HFFc6 (cell line): ENCODE measurements around the gene SLIT2. TPM values are rescaled to one million over a fixed set of nuclear protein-coding genes. Genes with fewer than 3 reads are reported as not detected.

ENCODE experiments used
- DNase-seq: peaks from one replicate; pipeline ENCODE4 v3.0.0-alpha.2; 2018
- H3K27ac Mint-ChIP-seq: 2 replicates; pipeline ENCODE4 v1.8.0; 2020; ENCODE audit warnings: mild to moderate bottlenecking, mixed read lengths
- H3K27me3 Mint-ChIP-seq: 2 replicates; pipeline ENCODE4 v1.8.0; 2021; ENCODE audit warnings: mild to moderate bottlenecking, moderate library complexity, mixed read lengths; ENCODE audit not compliant: insufficient read depth
- H3K36me3 Mint-ChIP-seq: 2 replicates; pipeline ENCODE4 v1.8.0; 2021; ENCODE audit warnings: low read depth, mixed read lengths
- H3K4me1 Mint-ChIP-seq: 2 replicates; pipeline ENCODE4 v1.8.0; 2020; ENCODE audit warnings: low read depth, mixed read lengths
- H3K4me3 Mint-ChIP-seq: 2 replicates; pipeline ENCODE4 v1.8.0; 2020; ENCODE audit warnings: mild to moderate bottlenecking, moderate library complexity, mixed read lengths
- H3K9me3 Mint-ChIP-seq: 2 replicates; pipeline ENCODE4 v1.8.0; 2020; ENCODE audit warnings: mild to moderate bottlenecking, mixed read lengths
- CTCF ChIP-seq: fragments of 200-600 bp; sonication (generic); IDR thresholded peaks from 2 replicates; pipeline ENCODE4 v1.5.0; 2021; ENCODE audit warnings: antibody characterized with exemption, mild to moderate bottlenecking
- total RNA-seq, 6 experiments: library from RNA; stranded (reverse); fragmentation: NEBNext Ultra II Directional; extraction: Animal tissue kit (Norgen Biotek cat#: 25700); gene quantifications; 2 replicates in 1 of 6; 3 replicates in 5 of 6; pipeline ENCODE4 v1.2.3, GENCODE V29; 2021

SLIT2 gene
- total RNA-seq, 6 experiments from 2014 or later, result 108 to 144 (median 131) TPM

GRCh38 chr4:20288846-20289512 is 37.3 kb downstream of the SLIT2 start:
- peak overlapping the region; percentile 78 for H3K27ac Mint-ChIP-seq
- H3K4me1 Mint-ChIP-seq, result peaks cover 87% of the 10 kb centered on the region

DNA sequence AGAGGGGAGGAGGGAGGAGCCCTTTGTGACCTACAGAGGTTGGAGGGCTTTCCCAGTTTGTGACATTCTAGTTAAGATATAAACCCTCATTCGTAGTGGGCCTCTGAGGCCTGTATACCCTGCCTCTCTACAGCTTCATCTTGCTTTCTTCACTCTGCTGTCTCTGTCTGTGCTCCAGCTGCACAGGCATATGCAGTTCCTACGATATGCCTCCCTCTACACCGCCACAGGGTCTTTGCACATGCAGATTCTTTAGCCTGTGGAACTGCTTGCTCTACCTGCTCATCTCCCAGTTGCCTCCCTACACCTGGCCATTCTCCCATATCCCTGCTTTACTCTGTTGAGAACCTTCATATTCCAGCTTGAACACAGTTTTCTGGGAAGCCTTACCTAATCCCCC is 38.1 kb downstream of the SLIT2 start:
- Mint-ChIP-seq H3K4me1 (peaks cover 88% of the 10 kb centered on the region), H3K27ac (peak overlapping the region; percentile 78)
- TF ChIP-seq CTCF, result no peak

More at GRCh38 chr4:20288846-20289512, 37.3 kb downstream of the SLIT2 start:
- H3K36me3 Mint-ChIP-seq, result peaks cover 32% of the 10 kb centered on the region
- TF ChIP-seq CTCF, result no peak
- peak overlapping the region; percentile 57 for H3K4me3 Mint-ChIP-seq
- H3K9me3 Mint-ChIP-seq, result no peaks in the 10 kb centered on the region
- no peaks in the 10 kb centered on the region; the same call in none of the 2 replicates for H3K27me3 Mint-ChIP-seq
- DNase-seq, result peak; percentile 37

GRCh38 chr4:20292739-20293138 is 41.0 kb downstream of the SLIT2 start:
- DNase-seq, result no peak
- Mint-ChIP-seq H3K27me3 (no peaks in the 10 kb centered on the region; the same call in 1 of the 2 replicates), H3K27ac (no peak overlapping the region), H3K36me3 (peaks cover 19% of the 10 kb centered on the region), H3K4me3 (no peak overlapping the region), H3K9me3 (no peaks in the 10 kb centered on the region), H3K4me1 (peaks cover 79% of the 10 kb centered on the region)
- TF ChIP-seq CTCF, result no peak

More for the DNA sequence above, 38.1 kb downstream of the SLIT2 start:
- no peak for DNase-seq
- Mint-ChIP-seq H3K27me3 (no peaks in the 10 kb centered on the region; the same call in none of the 2 replicates), H3K36me3 (peaks cover 38% of the 10 kb centered on the region), H3K4me3 (no peak overlapping the region), H3K9me3 (no peaks in the 10 kb centered on the region)

DNA sequence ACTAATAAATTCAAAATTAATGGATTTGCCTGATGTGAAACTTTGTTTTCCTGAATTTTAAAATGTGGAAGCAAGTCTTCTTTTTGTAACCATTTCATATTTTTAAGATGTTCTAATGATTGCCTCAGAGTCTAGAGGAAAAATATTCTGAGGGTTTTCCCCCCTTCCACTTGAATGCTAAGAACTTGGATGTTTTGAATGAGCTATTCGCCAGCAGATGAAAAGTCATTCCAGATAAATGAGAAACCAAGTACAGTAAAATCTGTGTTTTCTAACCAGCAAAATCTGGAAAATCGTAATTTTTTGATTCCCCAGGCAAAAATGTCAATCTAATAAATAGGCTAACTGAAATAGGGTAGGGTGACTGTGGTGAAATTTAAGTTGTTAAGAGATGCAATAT is 45.6 kb downstream of the SLIT2 start:
- no peaks in the 10 kb centered on the region for H3K9me3 Mint-ChIP-seq

DNA sequence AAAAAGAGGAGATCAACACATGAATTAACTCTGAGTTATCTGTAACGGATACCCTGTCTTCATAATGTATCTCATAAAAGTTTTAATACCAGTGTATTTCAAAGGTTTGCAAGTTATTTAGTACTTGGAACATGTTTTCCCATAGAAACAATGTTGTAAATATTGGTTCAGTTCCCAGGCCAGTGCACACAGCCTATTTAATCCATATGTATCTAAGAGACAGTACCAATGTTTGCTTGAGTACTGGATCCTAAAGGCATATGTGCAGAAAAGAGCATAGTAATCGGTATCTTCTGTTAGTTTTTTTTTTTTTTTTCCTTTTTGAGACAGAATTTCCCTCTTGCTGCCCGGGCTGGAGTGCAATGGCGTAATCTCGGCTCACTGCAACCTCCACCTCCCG is 46.1 kb downstream of the SLIT2 start:
- Mint-ChIP-seq H3K27ac (peak overlapping the region; percentile 54), H3K4me1 (peaks cover 52% of the 10 kb centered on the region), H3K27me3 (no peaks in the 10 kb centered on the region; the same call in 1 of the 2 replicates), H3K4me3 (no peak overlapping the region), H3K9me3 (no peaks in the 10 kb centered on the region), H3K36me3 (peaks cover 23% of the 10 kb centered on the region)
- TF ChIP-seq CTCF, result no peak
- DNase-seq, result no peak

More for the DNA sequence above, 45.6 kb downstream of the SLIT2 start:
- DNase-seq, result no peak
- TF ChIP-seq CTCF, result no peak
- Mint-ChIP-seq H3K27ac (peak overlapping the region; percentile 54), H3K36me3 (peaks cover 22% of the 10 kb centered on the region), H3K4me3 (no peak overlapping the region), H3K4me1 (peaks cover 53% of the 10 kb centered on the region), H3K27me3 (no peaks in the 10 kb centered on the region; the same call in 1 of the 2 replicates)
